HCT116 (cell line): ENCODE data around the gene NBDY. TPM values are rescaled to one million over a fixed set of nuclear protein-coding genes. Genes with fewer than 3 reads are reported as not detected.

Experiments used
- ATAC-seq: fragments of 200-7000 bp; cut with Tn5 transposase; 2 replicates; pipeline ENCODE4 v1.9.1; 2020; ENCODE audit warnings: mild to moderate bottlenecking, moderate library complexity
- BruUV-seq: library from RNA; stranded (reverse); fragments of 400-500 nt; replicated peaks from 2 replicates; lab custom pipeline; 2021; lab: Mats Ljungman, UMichigan
- CTCF ChIA-PET: fragments of 300-600 bp; sonication (Branson Sonifier 250); formaldehyde crosslinking; loops from one replicate; lab custom pipeline; 2021; ENCODE audit warnings: antibody characterized with exemption; lab: Charles Lee
- POLR2A ChIA-PET: fragments of 300-600, 350-600 bp; sonication (Branson Sonifier 250); formaldehyde crosslinking; loops from one replicate; lab custom pipeline; 2021; ENCODE audit warnings: antibody characterized with exemption; lab: Charles Lee
- RAD21 ChIA-PET, 2 experiments: fragments of 300-600 bp; sonication (Branson Sonifier 250); formaldehyde crosslinking; loops; one replicate each; lab custom pipeline; 2023; ENCODE audit warnings: low total read pairs in 2 of 2; ENCODE audit not compliant: uncharacterized antibody in 2 of 2, unreplicated experiment in 2 of 2, low non-redundant PET in 1 of 2; lab: Charles Lee
- DNase-seq: peaks from one replicate; pipeline ENCODE4 v3.0.0-alpha.2; 2010; ENCODE audit warnings: low read depth, low spot score
- H2AFZ ChIP-seq: fragments of 200-600 bp; shearing (Covaris generic), sonication (generic); 2 replicates; pipeline ENCODE4 v1.6.1; 2017; ENCODE audit warnings: low read depth, mixed run types, mixed read lengths, antibody characterized with exemption, low read length; ENCODE audit not compliant: poor library complexity, severe bottlenecking
- H3K27ac ChIP-seq: 2 replicates; pipeline ENCODE4 v1.5.1; 2012; ENCODE audit warnings: low read depth, low read length
- H3K27me3 ChIP-seq: fragments of 200-600 bp; sonication (generic); 2 replicates; pipeline ENCODE4 v1.6.1; 2016; ENCODE audit warnings: mixed run types, low read length, mixed read lengths; ENCODE audit not compliant: insufficient read depth
- H3K36me3 ChIP-seq, 2 experiments: fragments of 200-500 bp in 1 of 2; fragments of 200-600 bp in 1 of 2; sonication (Bioruptor generic) in 1 of 2; sonication (generic) in 1 of 2; 2 replicates each; pipeline versions ENCODE4 v1.5.1 to v1.6.1; 2014 to 2016; ENCODE audit warnings: low read length in 2 of 2, inconsistent platforms in 1 of 2, mixed read lengths in 1 of 2, mixed run types in 1 of 2; ENCODE audit not compliant: insufficient read depth in 2 of 2, control insufficient read depth in 1 of 2
- H3K4me1 ChIP-seq, 2 experiments: fragments of 200-600 bp in 1 of 2; sonication (generic) in 1 of 2; 2 replicates each; pipeline versions ENCODE4 v1.5.1 to v1.6.1; 2012 to 2017; ENCODE audit warnings: low read length in 2 of 2, inconsistent platforms in 1 of 2, mild to moderate bottlenecking in 1 of 2, mixed read lengths in 1 of 2, mixed run types in 1 of 2, moderate library complexity in 1 of 2; ENCODE audit not compliant: insufficient read depth in 2 of 2, control insufficient read depth in 1 of 2
- H3K4me2 ChIP-seq: fragments of 200-600 bp; sonication (generic); 2 replicates; pipeline ENCODE4 v1.6.1; 2017; ENCODE audit warnings: mixed run types, low read length, mixed read lengths
- H3K4me3 ChIP-seq, 2 experiments: fragments of 200-600 bp in 1 of 2; sonication (generic) in 1 of 2; replicated peaks in 1 of 2; 2 replicates each; pipeline ENCODE4 v1.5.1; 2011 to 2016; ENCODE audit warnings: low read length in 2 of 2, control low read depth in 1 of 2, low read depth in 1 of 2, mild to moderate bottlenecking in 1 of 2, mixed read lengths in 1 of 2, mixed run types in 1 of 2
- H3K79me2 ChIP-seq: fragments of 200-600 bp; sonication (generic); 2 replicates; pipeline ENCODE4 v1.6.1; 2017; ENCODE audit warnings: mild to moderate bottlenecking, mixed run types, low read length, moderate library complexity, mixed read lengths; ENCODE audit not compliant: insufficient read depth
- H3K9ac ChIP-seq: fragments of 200-600 bp; sonication (generic); 2 replicates; pipeline ENCODE4 v1.6.1; 2016; ENCODE audit warnings: low read length, mixed read lengths
- H3K9me2 ChIP-seq: fragments of 200-600 bp; sonication (generic), shearing (Covaris generic); 2 replicates; pipeline ENCODE4 v1.6.1; 2017; ENCODE audit warnings: mixed run types, mild to moderate bottlenecking, moderate library complexity; ENCODE audit not compliant: insufficient read depth
- H3K9me3 ChIP-seq, 2 experiments: fragments of 200-500 bp in 1 of 2; fragments of 200-600 bp in 1 of 2; sonication (Bioruptor generic) in 1 of 2; sonication (generic) in 1 of 2; 2 replicates each; pipeline ENCODE4 v1.6.1; 2014 to 2017; ENCODE audit warnings: low read length in 2 of 2, mixed read lengths in 2 of 2, inconsistent platforms in 1 of 2, low read depth in 1 of 2, mild to moderate bottlenecking in 1 of 2, mixed run types in 1 of 2, moderate library complexity in 1 of 2; ENCODE audit not compliant: control insufficient read depth in 1 of 2, insufficient read depth in 1 of 2
- H4K20me1 ChIP-seq: fragments of 200-600 bp; sonication (generic), shearing (Covaris generic); 2 replicates; pipeline ENCODE4 v1.6.1; 2017; ENCODE audit warnings: mixed run types, mild to moderate bottlenecking, moderate library complexity; ENCODE audit not compliant: insufficient read depth
- CBX3 ChIP-seq: IDR thresholded peaks from 2 replicates; pipeline ENCODE4 v1.6.1; 2012; ENCODE audit warnings: low read depth
- CEBPB ChIP-seq: IDR thresholded peaks from 2 replicates; pipeline ENCODE4 v1.6.1; 2012; ENCODE audit warnings: low read depth
- ELF1 ChIP-seq: IDR thresholded peaks from 2 replicates; pipeline ENCODE4 v1.6.1; 2012; ENCODE audit warnings: low read depth, borderline replicate concordance
- EZH2 ChIP-seq: fragments of 200-600 bp; sonication (generic); IDR thresholded peaks from 2 replicates; pipeline ENCODE4 v1.6.1; 2017; ENCODE audit warnings: antibody characterized with exemption, mixed run types
- FOSL1 ChIP-seq: IDR thresholded peaks from 2 replicates; pipeline ENCODE4 v1.6.1; 2012; ENCODE audit warnings: low read depth
- JUND ChIP-seq: IDR thresholded peaks from 2 replicates; pipeline ENCODE4 v1.6.1; 2012
- POLR2AphosphoS5 ChIP-seq: IDR thresholded peaks from 2 replicates; pipeline ENCODE4 v1.6.1; 2011; ENCODE audit warnings: mild to moderate bottlenecking, low read depth, low read length, moderate library complexity
- RAD21 ChIP-seq: IDR thresholded peaks from 2 replicates; pipeline ENCODE4 v1.6.1; 2012; ENCODE audit warnings: low read depth, mild to moderate bottlenecking
- SIN3A ChIP-seq: IDR thresholded peaks from 2 replicates; pipeline ENCODE4 v1.6.1; 2012; ENCODE audit warnings: low read depth
- SP1 ChIP-seq: IDR thresholded peaks from 2 replicates; pipeline ENCODE4 v1.6.1; 2012; ENCODE audit warnings: low read depth
- SRF ChIP-seq: IDR thresholded peaks from 2 replicates; pipeline ENCODE4 v1.6.1; 2012; ENCODE audit warnings: low read depth
- TCF7L2 ChIP-seq: IDR thresholded peaks from 2 replicates; pipeline ENCODE4 v1.7.0; 2011; ENCODE audit warnings: borderline replicate concordance, inconsistent platforms; ENCODE audit not compliant: insufficient read depth, insufficient read length; ENCODE audit errors: extremely low read depth
- YY1 ChIP-seq: IDR thresholded peaks from 2 replicates; pipeline ENCODE4 v1.6.1; 2011; ENCODE audit warnings: low read length, low read depth, moderate library complexity, mild to moderate bottlenecking; ENCODE audit not compliant: insufficient replicate concordance; ENCODE audit errors: extremely low read depth
- ZFX ChIP-seq: fragments of 450-650 bp; IDR thresholded peaks from 2 replicates; pipeline ENCODE4 v1.6.1; 2017
- ZNF274 ChIP-seq: fragments of 200-500 bp; sonication (Bioruptor generic); IDR thresholded peaks from 2 replicates; pipeline ENCODE4 v1.6.1; 2014; ENCODE audit warnings: mild to moderate bottlenecking, low read depth, low read length, inconsistent platforms
- intact Hi-C: fragments of 100-400 bp; cut with micrococcal nuclease; formaldehyde crosslinking; loops from 2 replicates; pipeline ENCODE4 v1.10.0; 2022
- total RNA-seq: library from RNA; stranded (reverse); gene quantifications from one replicate; pipeline ENCODE4 v1.2.1, GENCODE V29; 2021; ENCODE audit not compliant: unreplicated experiment
- TF ChIP-seq, protein P1 (sequence below): IDR thresholded peaks from 2 replicates; pipeline ENCODE4 v1.6.1; 2012
- TF ChIP-seq, protein P2 (sequence below), 3 experiments: fragments of 200-600 bp in 1 of 3; sonication (generic) in 1 of 3; IDR thresholded peaks in 2 of 3; conservative IDR thresholded peaks in 1 of 3; 2 replicates each; pipeline ENCODE4 v1.5.1; 2012 to 2017; ENCODE audit warnings: low read depth in 2 of 3, low read length in 2 of 3, antibody characterized with exemption in 1 of 3, borderline replicate concordance in 1 of 3, control low read depth in 1 of 3, mild to moderate bottlenecking in 1 of 3, mixed read lengths in 1 of 3, mixed run types in 1 of 3, moderate library complexity in 1 of 3; ENCODE audit not compliant: insufficient read depth in 1 of 3
- TF ChIP-seq, protein P3 (sequence below): IDR thresholded peaks from 2 replicates; pipeline ENCODE4 v1.6.1; 2012

NBDY gene
- total RNA-seq, 1 experiment from 2014 or later = 65.6 TPM

DNA sequence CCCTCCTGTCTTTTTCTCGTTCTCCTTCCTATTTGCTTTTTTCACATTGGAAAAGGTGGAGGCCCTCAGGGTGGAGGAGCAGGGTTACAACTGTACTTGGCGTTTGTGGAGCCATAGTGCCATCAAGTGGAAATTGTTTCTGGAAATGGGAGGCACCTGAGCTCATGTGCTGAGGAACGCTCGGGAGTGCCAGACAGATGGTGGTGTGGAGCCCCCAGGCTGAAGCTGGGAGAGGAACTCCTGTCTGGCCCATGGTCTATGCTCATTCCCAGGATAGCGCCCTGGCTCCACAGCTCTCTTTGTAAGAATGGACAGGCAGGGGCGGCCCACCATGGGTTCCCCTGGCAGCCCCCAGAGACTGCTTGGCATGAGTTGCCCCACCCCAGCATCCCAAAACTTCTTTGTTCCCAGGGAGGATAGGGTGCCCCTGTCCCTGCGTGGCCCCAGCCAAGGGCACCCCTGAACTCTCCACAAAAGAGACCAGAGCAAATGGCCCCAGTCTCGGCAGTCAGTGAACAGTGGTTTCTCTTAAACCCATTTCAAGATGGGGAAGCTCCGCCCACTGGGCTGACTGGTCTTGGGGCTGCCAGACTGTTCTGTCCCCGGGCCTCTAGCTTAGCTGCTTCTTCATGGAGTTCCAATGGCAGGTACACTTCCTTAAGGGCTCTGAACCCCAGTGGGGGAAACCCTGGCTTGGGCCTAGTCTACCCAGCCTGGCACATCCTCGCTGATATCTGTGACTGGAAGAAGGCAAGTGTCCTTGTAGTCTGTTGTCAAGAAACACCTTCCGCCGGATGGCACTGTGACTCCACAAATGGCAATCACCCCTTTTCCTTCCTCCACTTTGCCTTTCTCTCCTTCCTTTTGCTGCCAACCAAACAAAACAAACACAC lies 70.1 kb downstream of the NBDY start:
- Histone ChIP-seq H3K4me1 (no peaks in the 10 kb centered on the region), H4K20me1 (no peaks in the 10 kb centered on the region), H3K9me3 (no peaks in the 10 kb centered on the region), H3K27me3 (no peaks in the 10 kb centered on the region), H2AFZ (no peak overlapping the region), H3K79me2 (no peaks in the 10 kb centered on the region), H3K9ac (no peak overlapping the region), H3K27ac (no peak overlapping the region), H3K36me3 (no peaks in the 10 kb centered on the region), H3K4me2 (no peak overlapping the region), H3K9me2 (no peaks in the 10 kb centered on the region), H3K4me3 (no peak overlapping the region)
- intact Hi-C loops = no loop called here
- RAD21 ChIA-PET = no interaction called here
- BruUV-seq = no TSS peak
- no peak for ATAC-seq
- no peak for TF ChIP-seq SRF
- TF ChIP-seq YY1 = no peak
- no peak for TF ChIP-seq CBX3
- TF ChIP-seq, protein P1, sequence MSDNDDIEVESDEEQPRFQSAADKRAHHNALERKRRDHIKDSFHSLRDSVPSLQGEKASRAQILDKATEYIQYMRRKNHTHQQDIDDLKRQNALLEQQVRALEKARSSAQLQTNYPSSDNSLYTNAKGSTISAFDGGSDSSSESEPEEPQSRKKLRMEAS = no peak
- no peak for TF ChIP-seq RAD21
- DNase-seq = no peak
- CTCF ChIA-PET = no interaction called here
- POLR2A ChIA-PET = no interaction called here

DNA sequence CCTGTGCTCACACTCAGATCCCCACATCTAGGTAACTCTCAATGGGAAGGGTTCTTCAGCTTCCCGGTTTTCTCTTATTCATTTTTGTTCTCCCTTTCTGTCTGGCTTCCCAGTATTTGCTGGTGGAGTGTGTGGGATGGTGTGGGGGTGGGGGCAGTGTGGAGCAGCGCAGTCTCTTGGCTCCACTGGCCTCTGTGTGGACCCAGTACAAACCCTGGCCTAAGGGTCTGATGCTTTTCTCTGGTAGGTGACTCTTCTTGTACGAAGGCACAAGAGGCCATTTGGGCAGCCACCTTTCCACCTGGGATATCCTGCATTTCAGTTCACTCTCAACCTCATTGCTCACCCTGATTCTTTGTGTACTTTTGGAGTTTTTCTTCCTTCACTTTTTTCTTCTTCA lies 71.3 kb downstream of the NBDY start:
- Histone ChIP-seq H3K4me1 (no peaks in the 10 kb centered on the region), H3K4me2 (no peak overlapping the region), H3K79me2 (no peaks in the 10 kb centered on the region), H3K36me3 (no peaks in the 10 kb centered on the region), H3K9me2 (no peaks in the 10 kb centered on the region), H3K9me3 (no peaks in the 10 kb centered on the region), H3K4me3 (no peak overlapping the region), H2AFZ (no peak overlapping the region), H3K27ac (no peak overlapping the region), H3K9ac (no peak overlapping the region), H4K20me1 (no peaks in the 10 kb centered on the region), H3K27me3 (no peaks in the 10 kb centered on the region)
- ATAC-seq (no peak), DNase-seq (no peak)
- ChIA-PET CTCF (no interaction called here), POLR2A (no interaction called here), RAD21 (no interaction called here)
- intact Hi-C loops = no loop called here
- BruUV-seq = no TSS peak
- no peak for TF ChIP-seq JUND
- TF ChIP-seq, protein P2, sequence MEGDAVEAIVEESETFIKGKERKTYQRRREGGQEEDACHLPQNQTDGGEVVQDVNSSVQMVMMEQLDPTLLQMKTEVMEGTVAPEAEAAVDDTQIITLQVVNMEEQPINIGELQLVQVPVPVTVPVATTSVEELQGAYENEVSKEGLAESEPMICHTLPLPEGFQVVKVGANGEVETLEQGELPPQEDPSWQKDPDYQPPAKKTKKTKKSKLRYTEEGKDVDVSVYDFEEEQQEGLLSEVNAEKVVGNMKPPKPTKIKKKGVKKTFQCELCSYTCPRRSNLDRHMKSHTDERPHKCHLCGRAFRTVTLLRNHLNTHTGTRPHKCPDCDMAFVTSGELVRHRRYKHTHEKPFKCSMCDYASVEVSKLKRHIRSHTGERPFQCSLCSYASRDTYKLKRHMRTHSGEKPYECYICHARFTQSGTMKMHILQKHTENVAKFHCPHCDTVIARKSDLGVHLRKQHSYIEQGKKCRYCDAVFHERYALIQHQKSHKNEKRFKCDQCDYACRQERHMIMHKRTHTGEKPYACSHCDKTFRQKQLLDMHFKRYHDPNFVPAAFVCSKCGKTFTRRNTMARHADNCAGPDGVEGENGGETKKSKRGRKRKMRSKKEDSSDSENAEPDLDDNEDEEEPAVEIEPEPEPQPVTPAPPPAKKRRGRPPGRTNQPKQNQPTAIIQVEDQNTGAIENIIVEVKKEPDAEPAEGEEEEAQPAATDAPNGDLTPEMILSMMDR (IDR thresholded peaks at IDR 0.05 in 2 of 3, conservative IDR thresholded peaks at IDR 0.05 in 1 of 3; ENCODE audit: borderline replicate concordance in 1 of 3, insufficient read depth in 1 of 3, low read depth in 2 of 3, low read length in 2 of 3) = no peak
- TF ChIP-seq, protein P1 = no peak
- TF ChIP-seq ZNF274 = no peak
- TF ChIP-seq, protein P3, sequence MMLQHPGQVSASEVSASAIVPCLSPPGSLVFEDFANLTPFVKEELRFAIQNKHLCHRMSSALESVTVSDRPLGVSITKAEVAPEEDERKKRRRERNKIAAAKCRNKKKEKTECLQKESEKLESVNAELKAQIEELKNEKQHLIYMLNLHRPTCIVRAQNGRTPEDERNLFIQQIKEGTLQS = no peak
- no peak for TF ChIP-seq TCF7L2
- TF ChIP-seq EZH2 = no peak
- TF ChIP-seq ZFX = no peak
- no peak for TF ChIP-seq CBX3
- no peak for TF ChIP-seq RAD21
- TF ChIP-seq CEBPB = no peak
- no peak for TF ChIP-seq SIN3A
- TF ChIP-seq POLR2AphosphoS5 = no peak
- no peak for TF ChIP-seq FOSL1
- no peak for TF ChIP-seq SP1
- TF ChIP-seq ELF1 = no peak
